IMR-90 (cell line): ENCODE data around the gene B3GALNT1. TPM values are rescaled to one million over a fixed set of nuclear protein-coding genes. Genes with fewer than 3 reads are reported as not detected.

Source experiments
- ATAC-seq: fragments of 200-7000 bp; cut with Tn5 transposase; 2 replicates; pipeline ENCODE4 v1.9.1; 2020; ENCODE audit warnings: low read depth, mild to moderate bottlenecking, moderate library complexity
- BruUV-seq: library from RNA; stranded (reverse); fragments of 400-500 nt; replicated peaks from 2 replicates; lab custom pipeline; 2021; lab: Mats Ljungman, UMichigan
- CTCF ChIA-PET: fragments of 300-600 bp; formaldehyde crosslinking; extraction: SDS; loops from one replicate; lab custom pipeline; 2021; ENCODE audit warnings: antibody characterized with exemption; lab: Yijun Ruan, JAX
- POLR2A ChIA-PET: fragments of 300-600 bp; sonication (Branson Sonifier 250); formaldehyde crosslinking; loops from one replicate; lab custom pipeline; 2022; ENCODE audit warnings: antibody characterized with exemption; ENCODE audit not compliant: unreplicated experiment; lab: Charles Lee
- DNase-seq: peaks from one replicate; pipeline ENCODE4 v3.0.0; 2013
- H2AFZ ChIP-seq: replicated peaks from 2 replicates; pipeline ENCODE3; 2013; ENCODE audit warnings: low read length, mild to moderate bottlenecking; ENCODE audit not compliant: poor library complexity
- H2AK5ac ChIP-seq: 2 replicates; pipeline ENCODE4 v1.6.1; 2013; ENCODE audit warnings: low read depth, low read length, inconsistent platforms
- H2AK9ac ChIP-seq: replicated peaks from 2 replicates; pipeline ENCODE3; 2013; ENCODE audit warnings: mild to moderate bottlenecking, low read depth, low read length, moderate library complexity; ENCODE audit not compliant: poor library complexity
- H2BK120ac ChIP-seq: 2 replicates; pipeline ENCODE4 v1.6.1; 2013; ENCODE audit warnings: low read depth, low read length, inconsistent platforms
- H2BK15ac ChIP-seq: 3 replicates; pipeline ENCODE4 v1.6.1; 2013; ENCODE audit warnings: low read depth, low read length, inconsistent platforms
- H2BK20ac ChIP-seq: 2 replicates; pipeline ENCODE4 v1.6.1; 2013; ENCODE audit warnings: low read depth, mild to moderate bottlenecking, inconsistent platforms, low read length, moderate library complexity
- H2BK5ac ChIP-seq: 2 replicates; pipeline ENCODE4 v1.6.1; 2013; ENCODE audit warnings: mild to moderate bottlenecking, low read depth, low read length, inconsistent platforms; ENCODE audit not compliant: poor library complexity, severe bottlenecking
- H3K14ac ChIP-seq: replicated peaks from 2 replicates; pipeline ENCODE4 v1.6.1; 2013; ENCODE audit warnings: low read depth, low read length, inconsistent platforms
- H3K18ac ChIP-seq: 2 replicates; pipeline ENCODE4 v1.6.1; 2013; ENCODE audit warnings: low read depth, low read length, control low read depth
- H3K23ac ChIP-seq: 2 replicates; pipeline ENCODE4 v1.6.1; 2013; ENCODE audit warnings: low read depth, low read length, inconsistent platforms
- H3K27ac ChIP-seq: 2 replicates; pipeline ENCODE4 v1.5.1; 2013; ENCODE audit warnings: mild to moderate bottlenecking, control low read depth, low read length; ENCODE audit not compliant: insufficient read depth
- H3K27me3 ChIP-seq: 2 replicates; pipeline ENCODE4 v1.6.1; 2013; ENCODE audit warnings: low read length; ENCODE audit not compliant: control insufficient read depth, insufficient read depth
- H3K36me3 ChIP-seq: 2 replicates; pipeline ENCODE4 v1.6.1; 2013; ENCODE audit warnings: low read length, mixed read lengths; ENCODE audit not compliant: control insufficient read depth, insufficient read depth
- H3K4ac ChIP-seq: 2 replicates; pipeline ENCODE4 v1.6.1; 2013; ENCODE audit warnings: low read depth, low read length, inconsistent platforms
- H3K4me1 ChIP-seq: 2 replicates; pipeline ENCODE4 v1.6.1; 2013; ENCODE audit warnings: low read length, mixed read lengths; ENCODE audit not compliant: control insufficient read depth, insufficient read depth
- H3K4me2 ChIP-seq: 2 replicates; pipeline ENCODE4 v1.6.1; 2013; ENCODE audit warnings: low read depth, mild to moderate bottlenecking, control low read depth, low read length, moderate library complexity
- H3K4me3 ChIP-seq: 2 replicates; pipeline ENCODE4 v1.5.1; 2013; ENCODE audit warnings: low read depth, mild to moderate bottlenecking, control low read depth, low read length, moderate library complexity; ENCODE audit not compliant: insufficient read depth
- H3K56ac ChIP-seq: 2 replicates; pipeline ENCODE4 v1.6.1; 2013; ENCODE audit warnings: low read length, inconsistent platforms; ENCODE audit not compliant: insufficient read depth; ENCODE audit errors: extremely low read depth
- H3K79me1 ChIP-seq, 2 experiments: 2 replicates each; pipeline ENCODE4 v1.6.1; 2013; ENCODE audit warnings: low read length in 2 of 2, inconsistent platforms in 1 of 2, low read depth in 1 of 2
- H3K9ac ChIP-seq: 2 replicates; pipeline ENCODE4 v1.6.1; 2013; ENCODE audit warnings: low read depth, low read length, control low read depth
- H3K9me1 ChIP-seq: 2 replicates; pipeline ENCODE4 v1.6.1; 2013; ENCODE audit warnings: low read length, inconsistent platforms; ENCODE audit not compliant: insufficient read depth
- H3K9me3 ChIP-seq: 2 replicates; pipeline ENCODE4 v1.6.1; 2013; ENCODE audit warnings: low read length; ENCODE audit not compliant: control insufficient read depth, insufficient read depth
- H4K20me1 ChIP-seq: 2 replicates; pipeline ENCODE4 v1.6.1; 2013; ENCODE audit warnings: low read length, inconsistent platforms; ENCODE audit not compliant: insufficient read depth
- H4K5ac ChIP-seq: 2 replicates; pipeline ENCODE4 v1.6.1; 2013; ENCODE audit warnings: mild to moderate bottlenecking, low read depth, low read length, control low read depth
- H4K8ac ChIP-seq, 2 experiments: 2 replicates each; pipeline ENCODE4 v1.6.1; 2013; ENCODE audit warnings: low read depth in 2 of 2, low read length in 2 of 2, control low read depth in 1 of 2, inconsistent platforms in 1 of 2
- H4K91ac ChIP-seq: 2 replicates; pipeline ENCODE4 v1.6.1; 2013; ENCODE audit warnings: low read depth, low read length, inconsistent platforms; ENCODE audit not compliant: insufficient read depth
- CEBPB ChIP-seq: IDR thresholded peaks from 2 replicates; pipeline ENCODE4 v1.6.1; 2012; ENCODE audit warnings: low read depth, low read length, improper control_type of control experiment
- ELK1 ChIP-seq: fragments of 150-350 bp; IDR thresholded peaks from 2 replicates; pipeline ENCODE4 v1.6.1; 2016; ENCODE audit warnings: low read depth, mild to moderate bottlenecking, low read length, moderate library complexity, borderline replicate concordance
- MAZ ChIP-seq: IDR thresholded peaks from 2 replicates; pipeline ENCODE4 v1.6.1; 2012; ENCODE audit warnings: low read depth, mild to moderate bottlenecking, low read length, improper control_type of control experiment, moderate library complexity, borderline replicate concordance
- NFE2L2 ChIP-seq: fragments of 150-350 bp; IDR thresholded peaks from 2 replicates; pipeline ENCODE4 v1.6.1; 2016; ENCODE audit warnings: low read depth, mild to moderate bottlenecking, low read length
- POLR2A ChIP-seq: IDR thresholded peaks from 2 replicates; pipeline ENCODE4 v1.6.1; 2012; ENCODE audit warnings: mild to moderate bottlenecking, low read depth, low read length
- RCOR1 ChIP-seq: IDR thresholded peaks from 2 replicates; pipeline ENCODE4 v1.6.1; 2012; ENCODE audit warnings: mild to moderate bottlenecking, low read length, improper control_type of control experiment; ENCODE audit not compliant: insufficient replicate concordance
- SMC3 ChIP-seq: fragments of 150-350 bp; IDR thresholded peaks from 2 replicates; pipeline ENCODE4 v1.6.1; 2016; ENCODE audit warnings: low read depth, mild to moderate bottlenecking, antibody characterized with exemption, low read length, moderate library complexity
- whole genome bisulfite sequencing, 2 experiments: methylation state at CpG; one replicate each; pipeline versions ENCODE4 v1.1.5 to v1.1.7; 2013; ENCODE audit warnings: missing lambda C conversion rate in 2 of 2; ENCODE audit not compliant: insufficient read length in 1 of 2; ENCODE audit errors: extremely low coverage in 2 of 2; 5-methylcytosine and 5-hydroxymethylcytosine counted together
- dilution Hi-C: fragments of 300-500 bp; cut with HindIII; formaldehyde crosslinking; loops from one replicate; pipeline ENCODE4 v1.14.3; 2018; ENCODE audit warnings: low sequenced_read_pairs; ENCODE audit not compliant: unreplicated experiment
- in situ Hi-C: fragments of 300-500 bp; cut with MboI; formaldehyde crosslinking; loops from 3 replicates; pipeline ENCODE4 v1.14.3; 2019; ENCODE audit warnings: low sequenced_read_pairs, inconsistent platforms, mixed read lengths
- intact Hi-C: fragments of 100-400 bp; cut with micrococcal nuclease; formaldehyde crosslinking; loops from 2 replicates; pipeline ENCODE4 v1.10.0; 2022
- polyA plus RNA-seq, 3 experiments: library from polyadenylated mRNA; depleted of rRNA; stranded (reverse); fragments of >200 nt; gene quantifications; 2 replicates each; pipeline ENCODE4 v1.2.3, GENCODE V29; 2012; ENCODE audit warnings: low replicate concordance in 1 of 3
- total RNA-seq: library from RNA; depleted of rRNA; stranded (reverse); fragments of >200 nt; gene quantifications from 2 replicates; pipeline ENCODE4 v1.2.3, GENCODE V29; 2012
- TF ChIP-seq, protein P1 (sequence below): fragments of 150-350 bp; IDR thresholded peaks from 2 replicates; pipeline ENCODE4 v1.6.1; 2017; ENCODE audit warnings: mild to moderate bottlenecking, antibody characterized with exemption, low read length, low read depth

B3GALNT1 gene
- total and polyA plus RNA-seq, 2 of the 4 experiments (the other 2 are of a cell fraction): 5.6 to 8.2 TPM

GRCh38 chr3:161064413-161064812, 40.7 kb downstream of the B3GALNT1 start:
- intact Hi-C loops: no loop called here

More at GRCh38 chr3:161064413-161064812, 40.7 kb downstream of the B3GALNT1 start:
- H4K20me1 ChIP-seq: no peaks in the 10 kb centered on the region
- H4K91ac ChIP-seq: no peak overlapping the region
- no peaks in the 10 kb centered on the region for H3K36me3 ChIP-seq
- no peak for TF ChIP-seq POLR2A
- no peak for TF ChIP-seq ELK1
- no peak for TF ChIP-seq RCOR1
- TF ChIP-seq, protein P1, sequence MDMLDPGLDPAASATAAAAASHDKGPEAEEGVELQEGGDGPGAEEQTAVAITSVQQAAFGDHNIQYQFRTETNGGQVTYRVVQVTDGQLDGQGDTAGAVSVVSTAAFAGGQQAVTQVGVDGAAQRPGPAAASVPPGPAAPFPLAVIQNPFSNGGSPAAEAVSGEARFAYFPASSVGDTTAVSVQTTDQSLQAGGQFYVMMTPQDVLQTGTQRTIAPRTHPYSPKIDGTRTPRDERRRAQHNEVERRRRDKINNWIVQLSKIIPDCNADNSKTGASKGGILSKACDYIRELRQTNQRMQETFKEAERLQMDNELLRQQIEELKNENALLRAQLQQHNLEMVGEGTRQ: no peak
- no peak for TF ChIP-seq MAZ
- no peak for TF ChIP-seq SMC3
- no peak for TF ChIP-seq CEBPB
- no peak for TF ChIP-seq NFE2L2
- no peak overlapping the region for H4K5ac ChIP-seq
- H3K27ac ChIP-seq: no peak overlapping the region
- no peaks in the 10 kb centered on the region for H3K9me3 ChIP-seq
- dilution Hi-C loops (no loop called here), in situ Hi-C loops (no loop called here)
- H2BK120ac ChIP-seq: no peak overlapping the region
- no peaks in the 10 kb centered on the region for H3K27me3 ChIP-seq
- no TSS peak for BruUV-seq
- POLR2A ChIA-PET: no interaction called here
- no peak overlapping the region for H3K4me2 ChIP-seq
- no peak overlapping the region for H2BK20ac ChIP-seq
- H3K4me1 ChIP-seq: no peaks in the 10 kb centered on the region
- no peaks in the 10 kb centered on the region for H3K79me1 ChIP-seq
- H3K14ac ChIP-seq: no peak overlapping the region
- DNase-seq: no peak
- WGBS, 2 experiments: no CpG with 5 or more reads among the region's 5 CpGs
- H3K4ac ChIP-seq: no peak overlapping the region
- H3K56ac ChIP-seq: no peak overlapping the region
- no peak overlapping the region for H3K4me3 ChIP-seq
- H2AK5ac ChIP-seq: no peak overlapping the region
- no peak overlapping the region for H2BK5ac ChIP-seq
- H2AK9ac ChIP-seq: no peak overlapping the region
- no peaks in the 10 kb centered on the region for H3K9me1 ChIP-seq
- CTCF ChIA-PET: interaction anchor here (0.9 to 1.2 kb wide), 2 partner anchors 10 to 23 kb away, joined by 3 read pairs; no protein-coding TSS in a partner anchor
- no peak for ATAC-seq
- no peak overlapping the region for H2AFZ ChIP-seq
- no peak overlapping the region for H3K23ac ChIP-seq
- no peak overlapping the region for H3K9ac ChIP-seq
- no peak overlapping the region for H3K18ac ChIP-seq
- H4K8ac ChIP-seq: no peak overlapping the region
- no peak overlapping the region for H2BK15ac ChIP-seq
